GM12864 (cell line): ENCODE results near the gene SIGLEC7.

Source experiments
- DNase-seq: peaks from one replicate; pipeline ENCODE4 v3.0.0-alpha.2; 2011; ENCODE audit warnings: low read depth
- H3K4me3 ChIP-seq: 2 replicates; pipeline ENCODE4 v1.5.1; 2011; ENCODE audit warnings: mild to moderate bottlenecking, low read depth, low read length, control low read depth
- TF ChIP-seq, protein P1 (sequence below): IDR thresholded peaks from 2 replicates; pipeline ENCODE4 v1.5.1; 2011; ENCODE audit warnings: low read depth, mild to moderate bottlenecking, moderate library complexity, low read length, control low read depth, inconsistent platforms; ENCODE audit errors: missing control alignments

The SIGLEC7 gene

DNA sequence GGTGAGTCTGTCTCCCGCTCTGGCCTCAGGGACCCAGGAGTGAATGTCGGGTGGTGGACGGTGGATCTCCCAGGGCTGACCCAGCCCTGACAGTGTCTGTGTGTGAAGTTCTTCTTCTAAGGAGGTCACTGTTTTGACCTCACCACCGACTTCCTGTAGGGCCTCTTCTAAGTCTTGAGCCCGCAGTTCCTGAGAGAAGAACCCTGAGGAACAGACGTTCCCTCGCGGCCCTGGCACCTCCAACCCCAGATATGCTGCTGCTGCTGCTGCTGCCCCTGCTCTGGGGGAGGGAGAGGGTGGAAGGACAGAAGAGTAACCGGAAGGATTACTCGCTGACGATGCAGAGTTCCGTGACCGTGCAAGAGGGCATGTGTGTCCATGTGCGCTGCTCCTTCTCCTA is at the start of gene SIGLEC7:
Gene SIGLEC7, plus strand, starts transcription at position 183 of the 400 bp plus-strand sequence. Its CDS starts 69 bp downstream, at position 252.
- TF ChIP-seq, protein P1, sequence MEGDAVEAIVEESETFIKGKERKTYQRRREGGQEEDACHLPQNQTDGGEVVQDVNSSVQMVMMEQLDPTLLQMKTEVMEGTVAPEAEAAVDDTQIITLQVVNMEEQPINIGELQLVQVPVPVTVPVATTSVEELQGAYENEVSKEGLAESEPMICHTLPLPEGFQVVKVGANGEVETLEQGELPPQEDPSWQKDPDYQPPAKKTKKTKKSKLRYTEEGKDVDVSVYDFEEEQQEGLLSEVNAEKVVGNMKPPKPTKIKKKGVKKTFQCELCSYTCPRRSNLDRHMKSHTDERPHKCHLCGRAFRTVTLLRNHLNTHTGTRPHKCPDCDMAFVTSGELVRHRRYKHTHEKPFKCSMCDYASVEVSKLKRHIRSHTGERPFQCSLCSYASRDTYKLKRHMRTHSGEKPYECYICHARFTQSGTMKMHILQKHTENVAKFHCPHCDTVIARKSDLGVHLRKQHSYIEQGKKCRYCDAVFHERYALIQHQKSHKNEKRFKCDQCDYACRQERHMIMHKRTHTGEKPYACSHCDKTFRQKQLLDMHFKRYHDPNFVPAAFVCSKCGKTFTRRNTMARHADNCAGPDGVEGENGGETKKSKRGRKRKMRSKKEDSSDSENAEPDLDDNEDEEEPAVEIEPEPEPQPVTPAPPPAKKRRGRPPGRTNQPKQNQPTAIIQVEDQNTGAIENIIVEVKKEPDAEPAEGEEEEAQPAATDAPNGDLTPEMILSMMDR, result no peak
- no peak for DNase-seq
- no peak within 1 kb of the TSS for H3K4me3 ChIP-seq

DNA sequence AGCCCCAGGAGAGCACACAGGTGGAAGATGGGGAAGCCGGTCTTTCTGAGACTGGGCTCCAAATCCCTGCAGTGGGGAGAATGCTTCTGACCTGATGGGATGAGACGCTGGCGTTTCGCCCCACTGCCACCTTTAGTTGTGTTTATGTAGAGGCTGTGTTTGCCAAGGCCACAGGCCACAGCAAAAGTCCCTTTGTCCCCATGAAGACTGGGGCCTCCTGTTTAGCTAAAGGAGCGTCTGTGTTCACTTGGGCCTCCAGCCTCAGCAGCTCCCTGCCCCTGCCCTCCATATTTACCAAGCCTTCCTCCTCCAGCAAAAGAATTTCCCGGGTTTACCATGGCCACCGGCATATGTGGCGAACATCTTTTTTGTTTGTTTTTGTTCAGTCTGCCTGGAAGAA is 49.0 kb upstream of the SIGLEC7 start:
- TF ChIP-seq, protein P1, result no peak
- DNase-seq, result no peak
- H3K4me3 ChIP-seq, result no peak overlapping the region

DNA sequence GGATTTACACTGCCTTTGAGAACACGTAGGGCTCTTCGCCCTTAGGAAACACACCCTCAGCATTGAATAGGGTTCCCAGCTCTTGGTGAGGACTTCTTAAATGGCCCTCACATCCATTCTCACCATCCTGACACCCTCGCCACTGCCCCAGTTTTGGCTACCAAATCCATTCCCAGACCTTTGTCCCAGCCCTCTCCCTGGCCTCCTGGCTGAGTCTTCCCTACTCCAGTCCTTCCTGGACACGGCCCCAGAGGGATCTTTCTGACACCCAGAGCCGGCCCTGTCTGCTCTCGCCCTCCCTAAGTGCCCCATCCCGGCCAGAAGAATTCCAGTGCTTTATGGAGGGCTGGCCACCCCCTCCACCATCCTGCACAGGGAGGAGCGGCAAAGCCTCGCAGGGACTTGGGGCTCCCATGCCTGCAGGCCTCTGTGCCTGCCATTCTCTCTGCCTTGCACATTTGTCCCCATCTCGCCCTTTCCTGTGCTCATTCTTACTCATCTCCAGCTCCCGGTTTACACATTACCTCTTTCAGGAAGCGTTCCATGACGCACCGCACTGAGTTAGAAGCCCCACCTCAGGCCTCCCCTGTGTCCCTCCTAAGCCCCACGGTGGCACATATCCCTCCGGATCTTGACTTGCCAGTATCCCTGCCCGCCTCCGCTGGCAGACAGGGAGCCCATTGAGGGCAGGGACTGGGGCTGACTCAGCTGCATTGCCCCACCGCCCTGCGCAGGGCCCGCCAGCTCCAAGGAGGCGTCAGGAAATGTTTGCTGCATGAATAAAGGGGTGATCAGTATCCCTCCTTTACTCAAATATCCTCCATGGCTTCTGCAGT is 48.4 kb upstream of the SIGLEC7 start:
- no peak overlapping the region for H3K4me3 ChIP-seq
- DNase-seq, result no peak
- TF ChIP-seq, protein P1, result no peak

DNA sequence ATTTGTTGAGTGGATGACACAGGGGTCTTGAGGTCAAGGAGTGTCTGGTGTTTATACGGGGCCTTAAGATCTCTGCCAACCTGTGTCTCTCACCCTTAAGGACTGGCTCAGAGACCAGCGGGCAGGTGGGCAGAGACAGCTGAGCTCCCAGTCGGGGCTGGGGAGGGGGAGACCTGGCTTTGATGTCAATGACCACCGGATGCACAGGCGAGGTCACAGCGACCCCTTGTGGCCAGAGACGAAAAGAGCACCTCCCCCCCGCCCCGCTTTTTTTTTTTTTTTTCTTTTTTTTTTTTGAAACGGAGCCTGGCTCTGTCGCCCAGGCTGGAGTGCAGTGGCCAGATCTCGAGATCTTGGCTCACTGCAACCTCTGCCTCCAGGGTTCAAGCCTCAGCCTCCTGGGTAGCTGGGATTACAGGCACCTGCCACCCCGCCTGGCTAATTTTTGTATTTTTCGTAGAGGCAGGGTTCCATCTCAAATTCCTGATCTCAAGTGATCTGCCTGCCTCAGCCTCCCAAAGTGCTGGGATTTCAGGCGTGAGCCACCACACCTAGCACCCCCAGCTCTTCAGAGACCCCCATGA is 47.3 kb upstream of the SIGLEC7 start:
- no peak overlapping the region for H3K4me3 ChIP-seq
- TF ChIP-seq, protein P1, result peak; percentile 83
- DNase-seq, result no peak

DNA sequence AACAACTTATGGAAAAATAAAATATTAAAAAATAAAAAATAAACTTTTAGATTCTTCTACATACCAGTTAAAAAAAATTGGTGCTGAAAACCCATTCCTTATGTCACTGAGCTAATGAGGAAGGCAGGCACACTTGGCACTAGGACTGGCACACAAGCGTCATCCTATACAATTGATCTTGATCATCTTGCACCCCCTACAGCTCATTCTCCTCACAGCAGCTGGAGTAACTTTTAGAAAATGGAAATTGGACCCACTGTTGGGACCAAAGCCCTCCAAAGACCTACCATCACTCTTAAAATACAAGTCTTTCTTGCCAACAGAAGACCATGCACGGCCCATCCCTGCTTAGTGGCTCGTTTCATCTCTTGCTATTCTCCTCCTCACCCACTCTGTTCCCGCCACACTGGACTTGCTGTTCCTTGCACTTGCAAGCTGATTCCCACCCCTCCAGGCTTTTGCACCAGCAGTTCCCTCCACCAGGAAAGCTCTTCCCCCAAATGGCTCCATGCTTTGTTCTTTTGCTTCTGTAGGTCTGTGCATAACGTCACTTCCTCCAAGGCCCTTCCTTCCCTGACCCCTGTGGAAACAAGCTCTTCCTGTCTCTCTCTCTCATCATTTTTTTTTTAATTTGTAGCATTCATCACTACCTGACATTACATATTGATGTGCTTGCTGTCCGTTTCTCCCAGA is 45.5 kb upstream of the SIGLEC7 start:
- TF ChIP-seq, protein P1, result peak; percentile 38
- DNase-seq, result no peak
- no peak overlapping the region for H3K4me3 ChIP-seq

DNA sequence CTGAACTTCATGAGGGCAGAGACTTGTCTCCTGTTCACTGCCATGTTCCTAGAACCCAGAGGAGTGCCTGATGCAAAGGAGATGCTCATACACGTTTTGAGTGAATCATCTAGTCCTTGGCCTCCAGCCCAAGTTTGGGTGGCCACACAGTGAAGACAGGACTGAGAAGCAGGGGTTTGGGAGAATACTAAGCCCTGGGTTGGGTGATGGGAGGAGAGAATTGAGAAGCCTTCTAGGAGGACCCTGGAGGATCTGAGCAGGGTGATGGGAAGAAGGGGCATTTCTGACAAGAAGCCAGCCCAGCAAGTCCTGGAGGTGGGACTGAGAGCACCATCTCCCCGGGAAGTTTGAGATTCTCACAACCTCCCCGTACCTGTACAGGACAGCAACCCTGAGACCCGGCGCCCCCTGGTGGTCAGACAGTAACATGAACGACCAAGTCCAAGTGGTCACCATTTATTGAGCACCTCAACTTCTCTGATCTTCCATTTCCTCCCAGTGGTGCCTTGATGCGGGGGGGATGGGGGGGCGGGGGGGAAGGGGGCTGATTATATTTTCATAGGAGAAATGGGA is 44.8 kb upstream of the SIGLEC7 start:
- TF ChIP-seq, protein P1, result peak; percentile 78
- DNase-seq, result peak; percentile 26
- H3K4me3 ChIP-seq, result no peak overlapping the region
